ENCODE results near the gene CLMN.
"Not testable (repeated sequence)": the region's sequence is repeated elsewhere in the genome, so short reads cannot be mapped to it uniquely, and the experiment has no call there.

Gene CLMN

GRCh38 chr14:95215094-95215725 lies 104.5 kb downstream of the CLMN start:
- no peak for DNase-seq

GRCh38 chr14:95213774-95214173 lies 105.9 kb downstream of the CLMN start:
- no peak for DNase-seq

GRCh38 chr14:95211721-95212504 lies 107.8 kb downstream of the CLMN start:
- DNase-seq, result no peak

GRCh38 chr14:95210699-95211098 lies 109.0 kb downstream of the CLMN start:
- DNase-seq, result no peak

GRCh38 chr14:95208598-95208997 lies 111.1 kb downstream of the CLMN start:
- DNase-seq, result no peak

- no peak for DNase-seq
These were observed 112.1 kb downstream of the CLMN start for GRCh38 chr14:95207475-95208233.

- peak; percentile 29 for DNase-seq
These were observed 113.2 kb downstream of the CLMN start for GRCh38 chr14:95206534-95206933.

- no peak for DNase-seq
These were observed 115.0 kb downstream of the CLMN start for GRCh38 chr14:95204705-95205104.

GRCh38 chr14:95201745-95202144 lies 118.0 kb downstream of the CLMN start:
- DNase-seq, result not testable (repeated sequence)

- no peak for DNase-seq
These were observed 119.3 kb downstream of the CLMN start for GRCh38 chr14:95200404-95200803.

- no peak for DNase-seq
These were observed 120.3 kb downstream of the CLMN start for GRCh38 chr14:95199298-95199983.

- DNase-seq, result no peak
These were observed 121.4 kb downstream of the CLMN start for GRCh38 chr14:95198320-95198719.

GRCh38 chr14:95197551-95197950 lies 122.2 kb downstream of the CLMN start:
- DNase-seq, result no peak

GRCh38 chr14:95196826-95197545 lies 122.7 kb downstream of the CLMN start:
- DNase-seq, result no peak

- no peak for DNase-seq
These were observed 123.4 kb downstream of the CLMN start for GRCh38 chr14:95196268-95196667.

GRCh38 chr14:95195031-95195430 lies 124.7 kb downstream of the CLMN start:
- DNase-seq, result no peak

- DNase-seq, result no peak
These were observed 126.6 kb downstream of the CLMN start for GRCh38 chr14:95193081-95193480.

- no peak for DNase-seq
These were observed 127.4 kb downstream of the CLMN start for GRCh38 chr14:95192311-95192710.

GRCh38 chr14:95191445-95192199 lies 128.1 kb downstream of the CLMN start:
- no peak for DNase-seq

- no peak for DNase-seq
These were observed 128.9 kb downstream of the CLMN start for GRCh38 chr14:95190857-95191256.

- no peak for DNase-seq
These were observed 129.3 kb downstream of the CLMN start for GRCh38 chr14:95190346-95190840.

Measured in fibroblast of skin of right quadriceps (primary cell).